GM19468 (cell line): Measurements from ENCODE around the gene HDHD3.
"Not testable (repeated sequence)": the region's sequence is repeated elsewhere in the genome, so short reads cannot be mapped to it uniquely, and the experiment has no call there.

Source experiments
- ATAC-seq: cut with Tn5 transposase; IDR thresholded peaks from one replicate; pipeline ENCODE4 v1.9.1; 2021; ENCODE audit warnings: mild to moderate bottlenecking, moderate library complexity, moderate number of reproducible peaks; ENCODE audit not compliant: unreplicated experiment; ENCODE audit errors: extremely low read depth

HDHD3 gene

GRCh38 chr9:113368348-113368981 lies 8.3 kb downstream of the HDHD3 start:
- no peak for ATAC-seq

GRCh38 chr9:113365652-113366051 lies 11.1 kb downstream of the HDHD3 start:
- not testable (repeated sequence) for ATAC-seq

- ATAC-seq: no peak
Measured at GRCh38 chr9:113364951-113365350, 11.8 kb downstream of the HDHD3 start.

- ATAC-seq: no peak
Measured at GRCh38 chr9:113363336-113363735, 13.4 kb downstream of the HDHD3 start.

- ATAC-seq: no peak
Measured at GRCh38 chr9:113361304-113362018, 15.3 kb downstream of the HDHD3 start.

- no peak for ATAC-seq
Measured at GRCh38 chr9:113360242-113360842, 16.4 kb downstream of the HDHD3 start.

- no peak for ATAC-seq
Measured at GRCh38 chr9:113359385-113359784, 17.4 kb downstream of the HDHD3 start.

GRCh38 chr9:113356686-113357292 lies 20.0 kb downstream of the HDHD3 start:
- no peak for ATAC-seq

- no peak for ATAC-seq
Measured at GRCh38 chr9:113355040-113355596, 21.7 kb downstream of the HDHD3 start.

- ATAC-seq: no peak
Measured at GRCh38 chr9:113352411-113352810, 24.4 kb downstream of the HDHD3 start.

GRCh38 chr9:113352006-113352405 lies 24.8 kb downstream of the HDHD3 start:
- ATAC-seq: no peak

- no peak for ATAC-seq
Measured at GRCh38 chr9:113350937-113351336, 25.8 kb downstream of the HDHD3 start.

- ATAC-seq: no peak
Measured at GRCh38 chr9:113350107-113350661, 26.6 kb downstream of the HDHD3 start.

GRCh38 chr9:113349445-113350094 lies 27.2 kb downstream of the HDHD3 start, which contains the start of gene BSPRY:
Gene BSPRY (plus strand): TSS chr9:113349541. CDS start chr9:113349580, 39 bp downstream.
- ATAC-seq: no peak

GRCh38 chr9:113349066-113349444 lies 27.7 kb downstream of the HDHD3 start:
- ATAC-seq: no peak

- no peak for ATAC-seq
Measured at GRCh38 chr9:113348437-113348836, 28.3 kb downstream of the HDHD3 start.

GRCh38 chr9:113345671-113346070 lies 31.1 kb downstream of the HDHD3 start:
- no peak for ATAC-seq

GRCh38 chr9:113345190-113345589 lies 31.6 kb downstream of the HDHD3 start:
- no peak for ATAC-seq

- ATAC-seq: no peak
Measured at GRCh38 chr9:113343732-113344231, 33.0 kb downstream of the HDHD3 start.
